ENCODE results near the gene ASGR2.
A peak's percentile ranks its signal among the peaks of the same experiment; 100 is the strongest.

The ASGR2 gene

GRCh38 chr17:7120123-7120522, 5.5 kb upstream of the ASGR2 start:
- Mint-ChIP-seq H3K4me1 (no peaks in the 10 kb centered on the region), H3K27me3 (peaks cover 41% of the 10 kb centered on the region), H3K36me3 (ENCODE audit: insufficient read depth) (no peaks in the 10 kb centered on the region), H3K9me3 (no peaks in the 10 kb centered on the region), H3K27ac (ENCODE audit: low read depth) (no peak overlapping the region), H3K4me3 (no peak overlapping the region)
- no peak for ATAC-seq (replicated peaks; ENCODE audit: extremely low read depth, poor library complexity, severe bottlenecking)
- DNase-seq (ENCODE audit: low spot score in 2 of 2), result no peak

- Mint-ChIP-seq H3K4me3 (no peak overlapping the region), H3K9me3 (no peaks in the 10 kb centered on the region), H3K27ac (ENCODE audit: low read depth) (no peak overlapping the region), H3K4me1 (no peaks in the 10 kb centered on the region), H3K36me3 (ENCODE audit: insufficient read depth) (no peaks in the 10 kb centered on the region), H3K27me3 (peaks cover 41% of the 10 kb centered on the region)
- DNase-seq (ENCODE audit: low spot score in 2 of 2) (no peak), ATAC-seq (replicated peaks; ENCODE audit: extremely low read depth, poor library complexity, severe bottlenecking) (no peak)
Measured at GRCh38 chr17:7119314-7119713, 4.7 kb upstream of the ASGR2 start.

- Mint-ChIP-seq H3K36me3 (ENCODE audit: insufficient read depth) (no peaks in the 10 kb centered on the region), H3K27me3 (peaks cover 11% of the 10 kb centered on the region), H3K4me1 (no peaks in the 10 kb centered on the region), H3K9me3 (no peaks in the 10 kb centered on the region), H3K27ac (ENCODE audit: low read depth) (no peak overlapping the region), H3K4me3 (no peak overlapping the region)
- ATAC-seq (replicated peaks; ENCODE audit: extremely low read depth, poor library complexity, severe bottlenecking), result no peak
- DNase-seq (ENCODE audit: low spot score in 2 of 2), result no peak
Measured at GRCh38 chr17:7114875-7115614, 423 bp upstream of the ASGR2 start.

GRCh38 chr17:7113273-7114071, 1.1 kb downstream of the ASGR2 start:
- ATAC-seq (replicated peaks; ENCODE audit: extremely low read depth, poor library complexity, severe bottlenecking) (no peak), DNase-seq (ENCODE audit: low spot score in 2 of 2) (no peak)
- H3K27me3 Mint-ChIP-seq, result no peaks in the 10 kb centered on the region
- no peak overlapping the region for H3K4me3 Mint-ChIP-seq
- H3K4me1 Mint-ChIP-seq, result peaks cover 8% of the 10 kb centered on the region
- no peaks in the 10 kb centered on the region for H3K9me3 Mint-ChIP-seq
- no peak overlapping the region for H3K27ac Mint-ChIP-seq (ENCODE audit: low read depth)
- H3K36me3 Mint-ChIP-seq (ENCODE audit: insufficient read depth), result no peaks in the 10 kb centered on the region

GRCh38 chr17:7112510-7113108, 2.0 kb downstream of the ASGR2 start:
- no peak overlapping the region for H3K27ac Mint-ChIP-seq (ENCODE audit: low read depth)
- no peaks in the 10 kb centered on the region for H3K36me3 Mint-ChIP-seq (ENCODE audit: insufficient read depth)
- H3K27me3 Mint-ChIP-seq, result no peaks in the 10 kb centered on the region
- DNase-seq (ENCODE audit: low spot score in 2 of 2) (no peak), ATAC-seq (replicated peaks; ENCODE audit: extremely low read depth, poor library complexity, severe bottlenecking) (no peak)
- H3K9me3 Mint-ChIP-seq, result no peaks in the 10 kb centered on the region
- H3K4me1 Mint-ChIP-seq, result peaks cover 8% of the 10 kb centered on the region
- H3K4me3 Mint-ChIP-seq, result no peak overlapping the region

- Mint-ChIP-seq H3K4me3 (no peak overlapping the region), H3K27ac (ENCODE audit: low read depth) (no peak overlapping the region), H3K9me3 (no peaks in the 10 kb centered on the region), H3K36me3 (ENCODE audit: insufficient read depth) (no peaks in the 10 kb centered on the region), H3K4me1 (peaks cover 8% of the 10 kb centered on the region), H3K27me3 (no peaks in the 10 kb centered on the region)
- DNase-seq (ENCODE audit: low spot score in 2 of 2), result no peak
- no peak for ATAC-seq (replicated peaks; ENCODE audit: extremely low read depth, poor library complexity, severe bottlenecking)
Measured at GRCh38 chr17:7111784-7112509, 2.7 kb downstream of the ASGR2 start.

GRCh38 chr17:7110617-7111306, 3.9 kb downstream of the ASGR2 start:
- ATAC-seq (replicated peaks; ENCODE audit: extremely low read depth, poor library complexity, severe bottlenecking) (no peak), DNase-seq (ENCODE audit: low spot score in 2 of 2) (no peak)
- no peaks in the 10 kb centered on the region for H3K9me3 Mint-ChIP-seq
- no peaks in the 10 kb centered on the region for H3K36me3 Mint-ChIP-seq (ENCODE audit: insufficient read depth)
- peaks cover 8% of the 10 kb centered on the region for H3K4me1 Mint-ChIP-seq
- no peak overlapping the region for H3K4me3 Mint-ChIP-seq
- no peak overlapping the region for H3K27ac Mint-ChIP-seq (ENCODE audit: low read depth)
- no peaks in the 10 kb centered on the region for H3K27me3 Mint-ChIP-seq

GRCh38 chr17:7109461-7110322, 4.9 kb downstream of the ASGR2 start:
- Mint-ChIP-seq H3K9me3 (no peaks in the 10 kb centered on the region), H3K4me1 (peaks cover 8% of the 10 kb centered on the region), H3K27me3 (no peaks in the 10 kb centered on the region), H3K27ac (ENCODE audit: low read depth) (peak overlapping the region; percentile 0), H3K4me3 (no peak overlapping the region), H3K36me3 (ENCODE audit: insufficient read depth) (no peaks in the 10 kb centered on the region)
- no peak for ATAC-seq (replicated peaks; ENCODE audit: extremely low read depth, poor library complexity, severe bottlenecking)
- no peak for DNase-seq (ENCODE audit: low spot score in 2 of 2)

GRCh38 chr17:7108981-7109380, 5.6 kb downstream of the ASGR2 start:
- no peak overlapping the region for H3K4me3 Mint-ChIP-seq
- no peak for DNase-seq (ENCODE audit: low spot score in 2 of 2)
- no peak for ATAC-seq (replicated peaks; ENCODE audit: extremely low read depth, poor library complexity, severe bottlenecking)
- H3K27me3 Mint-ChIP-seq, result no peaks in the 10 kb centered on the region
- H3K4me1 Mint-ChIP-seq, result peaks cover 8% of the 10 kb centered on the region
- peak overlapping the region; percentile 0 for H3K27ac Mint-ChIP-seq (ENCODE audit: low read depth)
- no peaks in the 10 kb centered on the region for H3K9me3 Mint-ChIP-seq
- no peaks in the 10 kb centered on the region for H3K36me3 Mint-ChIP-seq (ENCODE audit: insufficient read depth)

GRCh38 chr17:7108560-7108925, 6.1 kb downstream of the ASGR2 start:
- Mint-ChIP-seq H3K36me3 (ENCODE audit: insufficient read depth) (no peaks in the 10 kb centered on the region), H3K4me3 (no peak overlapping the region), H3K4me1 (peaks cover 8% of the 10 kb centered on the region), H3K9me3 (no peaks in the 10 kb centered on the region), H3K27ac (ENCODE audit: low read depth) (no peak overlapping the region), H3K27me3 (peaks cover 4% of the 10 kb centered on the region)
- ATAC-seq (replicated peaks; ENCODE audit: extremely low read depth, poor library complexity, severe bottlenecking) (no peak), DNase-seq (ENCODE audit: low spot score in 2 of 2) (no peak)

- no peak for ATAC-seq (replicated peaks; ENCODE audit: extremely low read depth, poor library complexity, severe bottlenecking)
- H3K9me3 Mint-ChIP-seq, result no peaks in the 10 kb centered on the region
- no peak overlapping the region for H3K4me3 Mint-ChIP-seq
- no peak for DNase-seq (ENCODE audit: low spot score in 2 of 2)
- peaks cover 8% of the 10 kb centered on the region for H3K4me1 Mint-ChIP-seq
- no peaks in the 10 kb centered on the region for H3K36me3 Mint-ChIP-seq (ENCODE audit: insufficient read depth)
- no peak overlapping the region for H3K27ac Mint-ChIP-seq (ENCODE audit: low read depth)
- H3K27me3 Mint-ChIP-seq, result peaks cover 10% of the 10 kb centered on the region
Measured at GRCh38 chr17:7107795-7108559, 6.6 kb downstream of the ASGR2 start.

Measured in central memory CD8-positive, alpha-beta T cell (primary cell).